GM18873 (cell line): ENCODE data around the gene TFAM.

ENCODE experiments used
- ATAC-seq: cut with Tn5 transposase; IDR thresholded peaks from one replicate; pipeline ENCODE4 v1.9.1; 2021; ENCODE audit warnings: mild to moderate bottlenecking, moderate library complexity, moderate number of reproducible peaks; ENCODE audit not compliant: unreplicated experiment, low FRiP score

Gene TFAM

DNA sequence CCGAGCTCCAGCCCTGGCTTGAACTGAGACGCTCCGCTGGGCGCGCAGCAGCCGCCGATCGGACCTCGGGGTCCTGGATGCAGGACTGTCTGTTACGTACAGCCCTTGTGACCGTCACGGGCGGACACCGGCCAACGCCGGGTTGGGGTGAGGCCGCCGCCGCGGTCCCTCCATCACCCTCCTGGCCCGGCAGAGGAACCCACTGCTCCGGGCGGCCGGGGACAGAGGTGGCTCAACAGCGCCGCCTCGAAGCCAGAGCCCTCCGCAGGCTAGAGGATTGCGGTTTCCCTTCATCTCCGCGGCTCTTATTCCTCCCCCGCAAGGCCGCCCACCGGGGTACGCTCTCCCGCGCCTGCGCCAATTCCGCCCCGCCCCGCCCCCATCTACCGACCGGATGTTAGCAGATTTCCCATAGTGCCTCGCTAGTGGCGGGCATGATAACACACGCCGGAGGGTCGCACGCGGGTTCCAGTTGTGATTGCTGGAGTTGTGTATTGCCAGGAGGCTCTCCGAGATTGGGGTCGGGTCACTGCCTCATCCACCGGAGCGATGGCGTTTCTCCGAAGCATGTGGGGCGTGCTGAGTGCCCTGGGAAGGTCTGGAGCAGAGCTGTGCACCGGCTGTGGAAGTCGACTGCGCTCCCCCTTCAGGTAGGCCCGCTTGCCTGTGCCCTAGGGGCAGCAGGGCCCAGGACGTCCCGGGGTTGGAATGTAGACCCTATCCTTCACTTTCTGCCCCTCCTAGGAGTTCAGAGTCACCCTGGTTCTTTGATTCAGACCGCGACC lies at the start of gene TFAM:
Gene TFAM, plus strand, starts transcription at position 412 of the 785 bp plus-strand sequence. Its CDS starts 138 bp downstream, at position 550.
- ATAC-seq: peak; percentile 80

DNA sequence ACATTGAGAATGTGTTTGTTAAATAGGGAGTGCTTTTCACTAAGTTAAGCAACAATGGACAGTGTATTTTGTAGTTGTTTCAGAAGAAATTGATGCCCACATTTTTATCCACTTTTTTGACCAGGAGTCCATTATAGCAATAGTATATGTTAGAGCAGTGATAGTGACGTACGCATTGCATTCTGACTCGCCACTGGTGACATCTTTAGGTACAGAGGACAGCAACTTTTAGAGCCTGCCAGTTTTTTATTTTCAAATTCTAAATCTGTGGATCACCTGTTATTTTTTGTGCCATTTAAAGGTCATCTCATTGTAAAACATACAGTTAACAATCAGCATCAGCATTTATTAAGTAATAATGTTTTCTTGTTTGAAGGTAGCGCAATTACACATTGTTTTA lies 49.0 kb upstream of the TFAM start:
- ATAC-seq: no peak

DNA sequence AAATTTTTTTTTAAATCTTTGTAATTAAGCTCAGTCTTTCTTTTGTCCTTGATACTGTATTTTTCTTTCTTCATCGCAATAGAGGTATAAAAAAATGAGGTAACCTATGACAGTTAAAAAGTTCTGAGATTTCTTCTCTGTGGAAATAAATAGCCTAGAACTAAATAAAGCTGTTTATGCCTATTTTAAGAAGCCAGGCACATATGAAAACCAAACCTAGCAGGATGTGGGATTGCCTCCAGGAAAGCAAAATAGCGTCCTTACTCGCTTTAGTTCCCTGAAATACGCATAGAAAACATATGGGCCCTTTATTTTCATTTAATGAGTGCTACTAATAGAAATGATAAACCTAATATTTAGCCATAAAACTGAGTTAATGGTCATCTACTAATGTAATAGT lies 43.8 kb upstream of the TFAM start:
- no peak for ATAC-seq

DNA sequence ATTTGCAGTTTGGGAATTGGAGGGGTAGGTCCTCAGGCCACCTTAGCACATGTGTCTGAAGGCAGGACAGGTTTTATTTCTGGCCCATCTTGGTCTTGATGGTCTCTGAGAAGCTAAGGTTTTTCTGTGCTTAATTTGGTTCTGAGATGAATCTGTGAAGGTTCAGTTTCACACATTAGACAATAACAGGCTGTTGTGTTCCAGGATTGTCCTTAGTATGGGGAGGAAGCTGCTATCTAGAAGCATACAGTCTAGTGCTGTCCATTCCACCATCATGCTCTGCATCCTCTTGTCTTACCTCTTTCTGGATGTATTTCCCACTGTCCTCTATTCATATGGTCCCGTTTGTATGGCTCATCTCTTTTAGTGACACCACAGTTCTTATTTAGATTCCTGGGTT lies 43.3 kb upstream of the TFAM start:
- peak; percentile 41 for ATAC-seq

DNA sequence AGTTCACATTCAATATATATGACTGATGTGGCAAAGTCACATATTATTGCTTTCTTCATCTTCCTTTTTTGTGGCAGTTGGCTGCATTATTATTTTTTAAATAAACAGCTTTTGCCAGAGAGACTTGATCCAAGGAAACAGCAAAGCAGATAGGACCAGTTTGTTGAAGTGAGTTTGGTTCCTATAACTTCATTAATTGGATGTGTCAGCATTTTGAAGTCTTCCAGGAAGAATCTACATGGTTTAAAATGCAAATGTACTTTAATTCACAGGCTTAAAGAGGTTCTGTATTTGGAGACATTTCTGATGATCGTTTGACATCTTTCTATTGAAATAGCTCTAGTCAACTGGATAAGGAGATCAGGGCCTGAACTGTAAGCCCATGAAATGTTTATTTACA lies 37.2 kb upstream of the TFAM start:
- no peak for ATAC-seq

DNA sequence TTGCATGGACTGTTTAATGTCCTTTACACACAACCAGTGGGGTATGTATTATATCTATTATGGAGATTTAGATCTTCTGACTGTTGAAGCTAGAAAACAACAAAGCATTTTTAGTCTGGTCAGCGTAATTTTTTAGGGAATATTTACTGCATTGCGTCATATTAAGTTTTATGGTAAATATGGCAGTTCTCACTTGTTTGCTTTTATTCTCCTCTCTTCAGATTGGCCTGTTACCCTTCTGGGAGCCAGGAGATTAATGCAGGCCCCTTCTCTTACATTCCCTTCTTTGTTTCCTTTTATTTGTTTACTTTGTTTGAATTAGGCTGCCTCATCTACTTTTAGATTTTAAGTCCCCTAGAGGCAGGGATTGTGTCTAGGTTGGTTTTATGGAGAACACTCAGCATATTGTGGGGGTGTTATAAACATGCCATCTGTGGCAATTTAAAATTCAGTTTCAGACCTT lies 36.6 kb upstream of the TFAM start:
- no peak for ATAC-seq

DNA sequence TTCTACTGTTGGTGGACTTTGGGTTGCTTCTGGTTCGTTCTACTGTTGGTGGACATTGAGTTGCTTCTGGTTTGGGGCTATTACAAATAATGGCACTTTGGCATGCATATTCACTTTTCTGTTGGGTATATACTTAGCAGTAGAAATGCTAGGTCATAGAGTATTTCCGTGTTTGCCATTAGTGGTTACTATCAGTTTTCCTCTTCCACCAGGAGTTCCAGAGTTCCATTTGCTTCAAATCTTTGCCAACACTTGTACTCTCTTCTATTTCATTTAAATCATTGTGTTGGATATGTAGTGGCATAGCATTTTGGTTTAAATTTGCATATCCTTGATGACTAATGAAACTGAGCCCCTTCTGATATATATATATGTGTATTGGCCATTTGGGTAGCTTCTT lies 35.2 kb upstream of the TFAM start:
- no peak for ATAC-seq

DNA sequence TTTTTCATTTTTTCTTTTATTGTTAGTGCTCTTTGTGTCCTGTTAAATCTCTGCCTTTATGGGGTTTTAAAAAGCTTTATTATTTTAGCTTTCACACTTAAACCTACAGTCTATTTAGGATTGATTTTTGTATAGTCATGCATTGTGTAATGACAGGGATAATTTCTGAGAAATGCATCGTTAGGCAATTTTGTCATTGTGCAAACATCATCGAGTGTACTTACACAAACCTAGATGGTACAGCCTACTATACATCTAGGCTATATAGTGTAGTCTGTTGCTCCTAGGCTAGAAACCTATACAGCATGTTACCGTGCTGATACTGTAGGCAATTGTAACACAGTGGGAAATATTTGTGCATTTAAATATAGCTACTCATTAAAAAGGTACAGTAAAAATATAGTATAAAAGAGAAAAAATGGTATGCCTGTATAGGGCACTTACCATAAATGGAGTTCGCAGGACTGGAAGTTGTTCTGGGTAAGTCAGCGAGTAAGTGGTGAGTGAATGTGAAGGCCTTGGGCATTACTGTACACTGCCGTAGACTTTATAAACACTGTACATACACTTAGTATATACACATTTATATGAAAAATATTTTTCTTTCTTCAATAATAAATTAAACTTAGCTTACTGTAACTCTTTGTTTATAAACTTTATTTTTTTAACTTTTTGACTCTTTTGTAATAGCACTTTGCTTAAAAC lies 34.4 kb upstream of the TFAM start:
- ATAC-seq: no peak

DNA sequence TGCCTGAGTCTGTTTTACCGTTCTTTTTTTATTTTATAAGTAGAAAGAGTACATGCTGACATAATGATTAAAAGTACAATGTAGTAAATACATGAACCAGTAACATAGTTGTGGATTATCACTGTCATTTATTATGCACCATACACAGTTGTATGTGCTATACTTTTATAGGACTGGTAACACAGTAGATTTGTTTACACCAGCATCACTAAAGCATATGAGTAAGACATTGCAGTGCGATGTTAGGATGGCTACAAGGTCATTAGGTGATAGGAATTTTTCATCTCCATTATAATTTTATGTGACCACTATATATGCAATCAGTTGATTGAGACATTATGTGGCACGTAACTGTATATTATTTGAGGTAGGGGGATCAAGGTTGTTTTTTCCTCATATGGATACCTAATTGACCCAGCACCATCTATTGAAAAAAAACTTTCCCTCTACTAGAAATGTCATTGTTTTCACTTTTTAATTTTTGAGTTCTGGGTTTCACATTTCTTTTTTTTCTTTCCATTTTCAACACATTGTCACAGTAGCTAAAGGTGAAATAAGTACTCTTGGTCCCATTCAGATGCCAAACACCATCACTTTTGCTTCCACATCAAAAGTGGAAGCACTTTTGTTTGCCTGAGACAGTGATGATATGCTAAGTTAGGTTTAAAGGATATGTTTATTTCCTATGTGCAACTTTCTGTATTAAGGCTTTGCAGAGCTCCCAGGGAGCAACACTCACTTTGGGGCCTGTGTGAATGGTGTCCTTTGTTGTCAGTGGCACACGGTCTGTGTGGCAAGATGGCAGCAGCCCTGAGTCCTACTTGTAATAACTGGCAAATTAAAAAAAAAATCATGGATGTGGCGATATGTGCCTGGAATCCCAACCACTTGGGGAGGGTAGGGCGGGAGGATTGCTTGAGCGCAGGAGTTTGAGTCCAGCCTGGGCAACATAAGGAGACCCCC lies 33.3 kb upstream of the TFAM start:
- ATAC-seq: no peak

DNA sequence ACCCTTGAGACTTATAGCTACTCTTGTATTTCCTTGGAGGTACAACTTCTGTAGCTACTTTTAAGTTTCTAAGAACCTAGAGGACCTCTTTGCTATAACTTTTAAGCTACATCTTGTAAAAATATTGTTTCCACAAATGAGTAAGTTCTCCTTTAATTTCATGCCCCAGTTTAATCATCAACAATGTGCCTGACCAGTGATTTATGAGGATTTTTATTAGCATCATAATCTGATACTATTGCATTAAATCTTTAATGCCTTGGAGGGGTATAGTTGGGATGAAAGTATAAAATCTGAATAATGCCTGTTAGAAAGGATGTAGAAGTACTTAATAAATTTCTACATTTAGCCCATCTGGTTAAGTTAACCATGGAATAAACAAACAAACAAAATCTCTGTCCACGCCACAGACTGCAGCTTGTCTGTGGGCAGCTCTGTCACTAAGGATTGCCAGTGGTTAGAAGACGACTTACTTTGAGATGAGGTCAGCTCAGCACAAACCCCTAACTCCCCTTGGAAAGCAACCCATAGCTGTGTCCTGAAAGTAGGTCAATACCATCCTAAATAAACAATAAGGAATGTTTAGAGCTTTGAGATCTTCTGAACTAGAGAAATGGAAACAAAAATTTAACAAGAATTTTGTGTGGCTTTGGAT lies 32.1 kb upstream of the TFAM start:
- ATAC-seq: no peak

DNA sequence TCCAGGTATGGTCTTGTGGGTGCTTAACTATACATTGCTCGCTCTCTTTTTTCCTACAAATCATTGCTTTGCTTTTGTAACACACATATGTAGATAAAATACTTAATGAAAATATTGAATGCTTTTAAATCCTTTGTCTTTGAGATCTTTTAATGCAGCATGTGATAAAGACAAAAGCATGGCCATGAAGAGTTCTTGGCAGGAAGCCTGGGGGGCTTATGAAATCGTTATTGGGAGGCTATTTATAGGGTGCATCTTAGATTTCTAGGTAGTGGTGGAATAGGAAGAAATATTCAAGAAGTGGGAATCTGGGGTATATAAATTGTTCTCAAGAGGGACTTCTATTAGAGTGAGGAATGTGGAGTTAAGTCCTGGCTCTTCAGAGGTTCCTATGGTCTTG lies 28.5 kb upstream of the TFAM start:
- no peak for ATAC-seq

DNA sequence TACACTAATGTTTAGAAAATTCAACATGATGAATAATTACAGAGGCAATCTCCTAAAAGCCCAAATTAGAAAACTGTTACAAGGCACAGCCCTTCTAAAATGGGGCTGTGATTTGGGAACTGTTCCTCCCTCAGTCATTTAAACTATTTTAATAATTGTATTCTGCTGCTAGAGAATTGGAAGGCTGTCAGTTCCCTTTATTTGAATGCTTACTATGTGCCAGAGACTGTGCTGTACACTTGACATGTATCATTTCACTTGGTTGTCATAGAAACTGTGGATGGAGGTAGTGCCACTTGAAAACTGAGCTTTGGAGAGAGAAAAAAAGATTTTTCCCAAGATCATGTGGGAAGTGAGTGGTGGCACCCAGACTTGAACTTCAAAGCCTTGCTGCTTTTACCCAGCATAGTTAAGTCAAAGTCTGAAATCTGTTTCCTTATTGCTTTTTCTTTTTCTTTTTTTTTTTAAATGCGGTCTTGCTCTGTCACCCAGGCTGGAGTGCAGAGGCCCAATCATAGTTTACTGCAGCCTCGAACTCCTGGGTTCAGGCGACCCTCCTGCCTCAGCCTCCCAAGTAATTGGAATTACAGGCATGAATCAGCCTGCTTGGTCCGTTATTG lies 26.8 kb upstream of the TFAM start:
- no peak for ATAC-seq

DNA sequence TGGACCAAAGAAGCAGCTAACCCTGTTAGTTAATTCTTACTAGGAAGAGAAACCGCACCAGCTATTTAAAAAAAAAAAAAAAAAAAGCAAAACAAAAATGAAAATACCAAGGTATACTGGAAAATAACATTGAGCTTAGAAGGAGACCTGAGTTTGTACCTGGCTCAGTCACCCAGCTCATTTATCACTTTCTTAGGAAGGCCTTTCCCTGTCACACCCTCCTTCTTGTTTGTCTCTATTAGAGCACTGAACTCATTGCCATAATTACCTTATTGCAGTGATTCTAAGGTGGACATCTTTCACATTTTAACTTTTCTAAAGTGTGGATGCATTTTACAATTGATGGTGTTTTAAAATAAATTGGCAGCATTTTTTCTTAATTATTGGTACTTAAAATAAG lies 26.3 kb upstream of the TFAM start:
- no peak for ATAC-seq

DNA sequence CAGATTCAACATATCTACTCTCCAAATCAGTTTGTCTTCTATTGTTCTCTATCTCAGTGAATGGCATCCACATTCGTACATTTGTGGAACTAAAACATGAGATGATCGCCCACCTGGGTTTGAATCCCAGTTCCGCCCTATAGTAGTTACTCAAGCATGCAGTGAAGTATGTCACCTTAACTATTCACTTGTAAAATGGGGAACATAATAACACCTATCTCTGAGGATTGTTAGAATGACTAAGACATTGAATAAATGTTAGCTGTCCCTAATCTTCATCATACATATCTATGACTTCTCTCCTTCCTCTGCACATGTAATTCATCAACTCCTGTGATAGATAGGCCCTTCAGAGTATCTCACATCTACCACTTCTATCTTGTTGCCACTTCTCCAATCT lies 25.7 kb upstream of the TFAM start:
- no peak for ATAC-seq

DNA sequence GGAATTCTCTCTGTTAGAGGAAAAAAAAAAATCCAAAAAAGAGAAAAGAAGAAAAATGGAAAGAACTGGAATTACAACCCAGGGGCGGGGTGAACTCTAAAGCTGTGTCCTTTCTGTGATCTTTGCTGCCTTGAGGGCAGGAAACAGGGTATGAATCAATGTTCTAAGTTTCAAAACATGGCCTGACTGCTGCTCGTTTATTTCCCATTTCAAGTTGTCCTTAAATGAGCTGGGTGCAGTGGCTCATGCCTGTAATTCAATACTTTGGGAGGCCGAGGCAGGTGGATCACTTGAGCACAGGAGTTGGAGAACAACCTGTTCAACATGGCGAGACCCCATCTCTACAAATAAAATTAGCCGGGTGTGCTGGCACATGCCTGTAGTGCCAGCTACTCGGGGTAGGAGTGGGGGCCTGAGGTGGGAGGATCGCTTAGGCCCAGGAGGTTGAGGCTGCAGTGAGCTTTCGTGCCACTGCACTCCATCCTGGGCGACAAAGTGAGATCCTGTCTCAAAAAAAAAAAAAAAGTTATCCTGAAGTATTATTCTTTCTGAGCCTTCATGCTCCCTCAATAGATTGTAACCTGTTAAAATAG lies 24.7 kb upstream of the TFAM start:
- ATAC-seq: no peak

DNA sequence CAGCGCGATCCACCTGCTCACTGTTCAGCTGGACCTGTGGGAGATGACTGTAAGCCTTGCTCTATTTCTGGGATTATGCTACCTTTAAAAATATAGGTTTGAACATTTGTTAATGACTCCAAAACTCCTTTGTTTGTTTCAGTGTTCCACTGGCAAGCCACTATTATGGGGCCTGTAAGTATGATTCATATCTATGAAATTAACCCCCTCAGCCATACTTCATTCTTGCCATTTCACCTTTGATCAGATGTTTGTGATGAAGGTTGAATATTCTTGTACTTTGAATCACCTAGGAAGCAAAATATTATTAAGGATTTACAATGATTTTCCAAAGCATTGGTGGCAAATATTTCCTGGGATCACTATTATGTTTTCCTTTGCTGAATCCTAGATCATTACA lies 23.9 kb upstream of the TFAM start:
- ATAC-seq: no peak

DNA sequence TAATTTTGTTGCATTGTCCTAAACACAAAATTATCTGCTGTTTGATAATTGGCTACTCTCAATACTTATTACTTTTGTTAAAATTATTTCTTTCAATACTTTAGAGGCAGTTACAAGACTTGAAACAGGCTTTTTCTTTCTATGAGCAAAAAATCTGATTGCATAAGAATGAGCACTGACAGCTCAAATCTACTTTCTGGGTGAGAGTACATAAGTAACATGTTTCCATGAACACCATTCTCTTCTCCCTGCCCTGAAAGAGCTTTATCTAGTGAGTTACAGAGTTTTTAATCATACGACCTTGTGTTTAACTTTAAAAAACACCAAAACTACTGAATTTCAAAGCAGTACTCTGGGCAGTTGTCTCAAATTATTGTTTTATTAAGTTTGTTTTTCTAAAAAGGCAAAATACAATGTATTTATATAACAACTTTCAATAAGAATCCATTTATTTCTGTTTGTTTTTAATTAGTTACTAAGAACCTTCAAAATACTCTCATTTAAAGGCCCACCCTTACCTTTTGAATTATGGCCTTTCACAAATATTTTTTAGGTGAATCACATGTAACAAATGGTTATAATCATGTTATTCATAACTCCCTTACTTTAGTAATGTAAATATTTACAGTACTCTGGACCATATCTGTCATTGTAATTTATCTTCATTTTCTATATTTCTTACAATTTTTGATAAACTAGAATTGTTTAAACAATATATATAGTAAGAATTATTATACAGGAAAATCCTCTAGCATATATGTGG lies 23.0 kb upstream of the TFAM start:
- no peak for ATAC-seq

DNA sequence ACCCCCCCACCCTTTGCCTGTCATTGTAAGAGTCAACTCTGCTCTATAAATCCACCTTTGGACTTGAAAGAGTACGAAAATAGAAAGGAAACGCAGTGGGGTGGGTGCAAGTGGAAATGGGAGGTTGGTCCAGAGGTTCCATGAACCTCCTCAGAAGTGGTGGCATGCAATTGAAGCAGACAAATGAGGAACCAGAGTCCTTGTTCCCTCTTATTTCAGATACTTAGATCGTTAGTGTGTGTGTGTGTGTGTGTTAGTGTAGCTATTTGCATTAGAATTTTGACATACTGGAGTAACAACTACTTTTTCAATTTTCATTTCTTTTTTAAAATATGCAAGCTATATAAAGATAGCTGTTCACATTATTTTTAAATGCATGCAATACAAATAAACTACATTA lies 18.1 kb upstream of the TFAM start:
- no peak for ATAC-seq

DNA sequence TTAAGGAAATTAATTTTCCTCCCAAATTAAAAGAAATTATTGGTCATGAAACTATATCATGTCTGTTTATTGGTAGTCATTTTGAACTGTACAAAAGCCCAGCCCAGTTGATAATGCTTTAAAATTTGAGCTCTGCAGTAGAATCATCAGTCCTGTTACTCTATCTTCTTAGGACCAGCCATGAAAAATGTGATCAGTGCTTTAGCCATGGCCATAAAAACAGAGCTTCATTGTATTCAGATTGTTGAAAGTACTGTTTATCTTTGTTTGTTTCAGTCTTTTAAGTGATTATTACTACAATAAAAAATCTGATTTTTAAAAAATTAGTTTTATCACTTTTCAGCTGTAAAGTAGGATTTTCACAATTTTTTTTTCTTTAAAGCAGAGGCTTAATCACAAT lies 13.7 kb upstream of the TFAM start:
- no peak for ATAC-seq
